Mesothelial cell of epicardium (in vitro differentiated cells): ENCODE results near the gene CYSLTR2. TPM values are rescaled to one million over a fixed set of nuclear protein-coding genes. Genes with fewer than 3 reads are reported as not detected.

ENCODE experiments used
- DNase-seq, 2 experiments: peaks; one replicate each; pipeline ENCODE4 v3.0.0; 2021; ENCODE audit warnings: low spot score in 2 of 2; ENCODE audit not compliant: unreplicated experiment in 2 of 2
- H3K27ac Mint-ChIP-seq: 2 replicates; pipeline ENCODE4 v1.8.0; 2021; ENCODE audit warnings: mixed read lengths
- H3K27me3 Mint-ChIP-seq: 2 replicates; pipeline ENCODE4 v1.8.0; 2021; ENCODE audit warnings: low read depth, mixed read lengths
- H3K36me3 Mint-ChIP-seq: 2 replicates; pipeline ENCODE4 v1.8.0; 2021; ENCODE audit warnings: mixed read lengths
- H3K4me1 Mint-ChIP-seq: 2 replicates; pipeline ENCODE4 v1.8.0; 2021; ENCODE audit warnings: mixed read lengths
- H3K4me3 Mint-ChIP-seq: 2 replicates; pipeline ENCODE4 v1.8.0; 2021; ENCODE audit warnings: mild to moderate bottlenecking, moderate library complexity, mixed read lengths
- H3K9me3 Mint-ChIP-seq: 2 replicates; pipeline ENCODE4 v1.8.0; 2021; ENCODE audit warnings: mixed read lengths
- CTCF ChIP-seq: fragments of 200-600 bp; sonication (generic); IDR thresholded peaks from one replicate; pipeline ENCODE4 v1.5.0; 2021; ENCODE audit warnings: antibody characterized with exemption; ENCODE audit not compliant: unreplicated experiment
- total RNA-seq: library from RNA; stranded (reverse); gene quantifications from 3 replicates; pipeline ENCODE4 v1.2.1, GENCODE V29; 2021

The CYSLTR2 gene
- total RNA-seq, 1 donor from 2014 or later, result 3.9 TPM

- Mint-ChIP-seq H3K27me3 (peaks cover under 1% of the 10 kb centered on the region), H3K4me3 (no peak overlapping the region), H3K9me3 (no peaks in the 10 kb centered on the region), H3K36me3 (no peaks in the 10 kb centered on the region), H3K27ac (no peak overlapping the region), H3K4me1 (peaks cover 13% of the 10 kb centered on the region)
- TF ChIP-seq CTCF, result no peak
- DNase-seq, result no peak
Measured at GRCh38 chr13:48738311-48738710, 84.6 kb downstream of the CYSLTR2 start.

- Mint-ChIP-seq H3K36me3 (no peaks in the 10 kb centered on the region), H3K27ac (peak overlapping the region; percentile 61), H3K27me3 (no peaks in the 10 kb centered on the region), H3K9me3 (peaks cover 5% of the 10 kb centered on the region), H3K4me1 (peaks cover 13% of the 10 kb centered on the region), H3K4me3 (no peak overlapping the region)
- no peak for TF ChIP-seq CTCF
- no peak for DNase-seq
Measured at GRCh38 chr13:48739386-48739964, 85.7 kb downstream of the CYSLTR2 start.

- Mint-ChIP-seq H3K4me1 (peaks cover 13% of the 10 kb centered on the region), H3K9me3 (peaks cover 5% of the 10 kb centered on the region), H3K36me3 (no peaks in the 10 kb centered on the region), H3K27ac (no peak overlapping the region), H3K27me3 (no peaks in the 10 kb centered on the region), H3K4me3 (no peak overlapping the region)
- DNase-seq, result no peak
- no peak for TF ChIP-seq CTCF
Measured at GRCh38 chr13:48741377-48741776, 87.6 kb downstream of the CYSLTR2 start.

GRCh38 chr13:48746821-48747220 lies 93.1 kb downstream of the CYSLTR2 start:
- Mint-ChIP-seq H3K36me3 (no peaks in the 10 kb centered on the region), H3K4me1 (peaks cover 7% of the 10 kb centered on the region), H3K9me3 (peaks cover 5% of the 10 kb centered on the region), H3K4me3 (no peak overlapping the region), H3K27ac (no peak overlapping the region), H3K27me3 (no peaks in the 10 kb centered on the region)
- DNase-seq, result no peak
- no peak for TF ChIP-seq CTCF

- H3K4me3 Mint-ChIP-seq, result no peak overlapping the region
- no peaks in the 10 kb centered on the region for H3K27me3 Mint-ChIP-seq
- TF ChIP-seq CTCF, result no peak
- peaks cover 2% of the 10 kb centered on the region for H3K9me3 Mint-ChIP-seq
- DNase-seq, result no peak
- H3K27ac Mint-ChIP-seq, result no peak overlapping the region
- H3K4me1 Mint-ChIP-seq, result peaks cover 3% of the 10 kb centered on the region
- no peaks in the 10 kb centered on the region for H3K36me3 Mint-ChIP-seq
Measured at GRCh38 chr13:48748681-48749080, 95.0 kb downstream of the CYSLTR2 start.

- no peak for DNase-seq
- H3K27ac Mint-ChIP-seq, result no peak overlapping the region
- no peak for TF ChIP-seq CTCF
- H3K36me3 Mint-ChIP-seq, result no peaks in the 10 kb centered on the region
- no peaks in the 10 kb centered on the region for H3K27me3 Mint-ChIP-seq
- no peaks in the 10 kb centered on the region for H3K9me3 Mint-ChIP-seq
- peaks cover 3% of the 10 kb centered on the region for H3K4me1 Mint-ChIP-seq
- H3K4me3 Mint-ChIP-seq, result no peak overlapping the region
Measured at GRCh38 chr13:48749144-48749543, 95.4 kb downstream of the CYSLTR2 start.
